Astrocyte (in vitro differentiated cells and primary cell): ENCODE measurements around the gene CFAP97. TPM values are rescaled to one million over a fixed set of nuclear protein-coding genes. Genes with fewer than 3 reads are reported as not detected.

Source experiments
- DNase-seq: peaks from one replicate; pipeline ENCODE4 v3.0.0-alpha.2; 2010; ENCODE audit warnings: low read depth
- FAIRE-seq: peaks from 2 replicates; lab custom pipeline; 2011; peaks lifted over from hg19 to GRCh38; lab: Jason Lieb, UNC
- H2AFZ ChIP-seq: 2 replicates; pipeline ENCODE4 v1.6.0; 2012; ENCODE audit warnings: low read depth, low read length, inconsistent platforms
- H3K27ac ChIP-seq: 2 replicates; pipeline ENCODE4 v1.5.1; 2011; ENCODE audit warnings: low read depth, low read length, inconsistent platforms
- H3K27me3 ChIP-seq: 2 replicates; pipeline ENCODE4 v1.6.0; 2011; ENCODE audit warnings: low read length, inconsistent platforms; ENCODE audit not compliant: insufficient read depth
- H3K36me3 ChIP-seq: 2 replicates; pipeline ENCODE4 v1.5.1; 2011; ENCODE audit warnings: low read length, inconsistent platforms; ENCODE audit not compliant: insufficient read depth
- H3K4me1 ChIP-seq: 2 replicates; pipeline ENCODE4 v1.5.1; 2011; ENCODE audit warnings: low read length, inconsistent platforms; ENCODE audit not compliant: insufficient read depth
- H3K4me2 ChIP-seq: 2 replicates; pipeline ENCODE4 v1.6.0; 2012; ENCODE audit warnings: low read length, inconsistent platforms
- H3K4me3 ChIP-seq: 2 replicates; pipeline ENCODE4 v1.5.1; 2011; ENCODE audit warnings: low read depth, mild to moderate bottlenecking, low read length, inconsistent platforms; ENCODE audit not compliant: insufficient read depth
- H3K79me2 ChIP-seq: 2 replicates; pipeline ENCODE4 v1.6.0; 2012; ENCODE audit warnings: mild to moderate bottlenecking, low read length, inconsistent platforms; ENCODE audit not compliant: insufficient read depth
- H3K9ac ChIP-seq: 2 replicates; pipeline ENCODE4 v1.6.0; 2012; ENCODE audit warnings: mild to moderate bottlenecking, low read length, inconsistent platforms
- H3K9me3 ChIP-seq: 2 replicates; pipeline ENCODE4 v1.5.1; 2012; ENCODE audit warnings: low read depth, mild to moderate bottlenecking, low read length, inconsistent platforms; ENCODE audit not compliant: insufficient read depth
- H4K20me1 ChIP-seq: 2 replicates; pipeline ENCODE4 v1.6.0; 2012; ENCODE audit warnings: low read length, inconsistent platforms; ENCODE audit not compliant: insufficient read depth
- H3K27ac Mint-ChIP-seq: one replicate; pipeline ENCODE4 v1.8.0; 2021; ENCODE audit warnings: mild to moderate bottlenecking, mixed read lengths; ENCODE audit not compliant: unreplicated experiment
- H3K27me3 Mint-ChIP-seq: one replicate; pipeline ENCODE4 v1.8.0; 2021; ENCODE audit warnings: low read depth, mixed read lengths; ENCODE audit not compliant: unreplicated experiment
- H3K36me3 Mint-ChIP-seq: one replicate; pipeline ENCODE4 v1.8.0; 2021; ENCODE audit warnings: low read depth, mixed read lengths; ENCODE audit not compliant: unreplicated experiment
- H3K4me1 Mint-ChIP-seq: one replicate; pipeline ENCODE4 v1.8.0; 2021; ENCODE audit warnings: low read depth, mixed read lengths; ENCODE audit not compliant: unreplicated experiment
- H3K4me3 Mint-ChIP-seq: one replicate; pipeline ENCODE4 v1.8.0; 2021; ENCODE audit warnings: mild to moderate bottlenecking, moderate library complexity, mixed read lengths; ENCODE audit not compliant: unreplicated experiment
- H3K9me3 Mint-ChIP-seq: one replicate; pipeline ENCODE4 v1.8.0; 2021; ENCODE audit warnings: mild to moderate bottlenecking, mixed read lengths; ENCODE audit not compliant: unreplicated experiment
- EZH2 ChIP-seq: IDR thresholded peaks from 2 replicates; pipeline ENCODE4 v1.6.1; 2012; ENCODE audit warnings: mild to moderate bottlenecking, low read length, inconsistent platforms; ENCODE audit not compliant: insufficient read depth
- total RNA-seq: library from RNA; stranded (reverse); gene quantifications from 2 replicates; pipeline ENCODE4 v1.2.1, GENCODE V29; 2021
- TF ChIP-seq, protein P1 (sequence below): IDR thresholded peaks from 2 replicates; pipeline ENCODE4 v1.5.1; 2011; ENCODE audit warnings: low read depth, mild to moderate bottlenecking, inconsistent platforms, low read length, moderate library complexity; ENCODE audit not compliant: insufficient read depth

The CFAP97 gene
- total RNA-seq, 1 donor from 2014 or later: 22.7 TPM

DNA sequence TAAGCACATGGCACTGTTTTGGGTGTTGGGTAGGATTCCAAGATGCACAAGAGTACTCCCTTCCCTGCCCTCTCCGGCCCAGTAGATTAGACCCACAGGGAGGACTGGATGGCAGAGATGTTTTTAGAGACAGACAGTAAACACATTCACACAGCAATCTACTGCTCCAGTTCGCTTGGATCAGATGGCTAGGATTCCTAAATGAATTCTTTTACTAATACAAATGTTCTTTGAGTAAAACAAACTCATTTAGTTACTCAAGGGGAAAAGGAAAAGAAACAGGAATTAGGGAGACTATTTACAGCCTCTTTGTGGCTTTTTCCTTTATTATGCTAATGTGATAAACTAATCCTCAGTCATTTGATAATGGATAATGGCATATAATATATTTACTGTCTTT lies 11.5 kb upstream of the CFAP97 start:
- no peak overlapping the region for H3K9ac ChIP-seq
- H3K27me3 ChIP-seq: no peaks in the 10 kb centered on the region
- H3K27ac ChIP-seq: no peak overlapping the region
- no peak overlapping the region for H3K4me2 ChIP-seq
- H3K27me3 Mint-ChIP-seq: no peaks in the 10 kb centered on the region
- DNase-seq (no peak), FAIRE-seq (no peak)
- H3K4me3 ChIP-seq: no peak overlapping the region
- peaks cover 21% of the 10 kb centered on the region for H3K4me1 ChIP-seq
- no peak overlapping the region for H3K27ac Mint-ChIP-seq
- TF ChIP-seq EZH2: no peak
- TF ChIP-seq, protein P1, sequence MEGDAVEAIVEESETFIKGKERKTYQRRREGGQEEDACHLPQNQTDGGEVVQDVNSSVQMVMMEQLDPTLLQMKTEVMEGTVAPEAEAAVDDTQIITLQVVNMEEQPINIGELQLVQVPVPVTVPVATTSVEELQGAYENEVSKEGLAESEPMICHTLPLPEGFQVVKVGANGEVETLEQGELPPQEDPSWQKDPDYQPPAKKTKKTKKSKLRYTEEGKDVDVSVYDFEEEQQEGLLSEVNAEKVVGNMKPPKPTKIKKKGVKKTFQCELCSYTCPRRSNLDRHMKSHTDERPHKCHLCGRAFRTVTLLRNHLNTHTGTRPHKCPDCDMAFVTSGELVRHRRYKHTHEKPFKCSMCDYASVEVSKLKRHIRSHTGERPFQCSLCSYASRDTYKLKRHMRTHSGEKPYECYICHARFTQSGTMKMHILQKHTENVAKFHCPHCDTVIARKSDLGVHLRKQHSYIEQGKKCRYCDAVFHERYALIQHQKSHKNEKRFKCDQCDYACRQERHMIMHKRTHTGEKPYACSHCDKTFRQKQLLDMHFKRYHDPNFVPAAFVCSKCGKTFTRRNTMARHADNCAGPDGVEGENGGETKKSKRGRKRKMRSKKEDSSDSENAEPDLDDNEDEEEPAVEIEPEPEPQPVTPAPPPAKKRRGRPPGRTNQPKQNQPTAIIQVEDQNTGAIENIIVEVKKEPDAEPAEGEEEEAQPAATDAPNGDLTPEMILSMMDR: no peak
- H2AFZ ChIP-seq: no peak overlapping the region
- peaks cover 92% of the 10 kb centered on the region for H3K79me2 ChIP-seq
- no peaks in the 10 kb centered on the region for H3K9me3 ChIP-seq
- no peaks in the 10 kb centered on the region for H3K36me3 ChIP-seq
- no peaks in the 10 kb centered on the region for H3K36me3 Mint-ChIP-seq
- H3K4me1 Mint-ChIP-seq: peaks cover 30% of the 10 kb centered on the region
- peaks cover 49% of the 10 kb centered on the region for H4K20me1 ChIP-seq
- no peak overlapping the region for H3K4me3 Mint-ChIP-seq
- H3K9me3 Mint-ChIP-seq: no peaks in the 10 kb centered on the region

DNA sequence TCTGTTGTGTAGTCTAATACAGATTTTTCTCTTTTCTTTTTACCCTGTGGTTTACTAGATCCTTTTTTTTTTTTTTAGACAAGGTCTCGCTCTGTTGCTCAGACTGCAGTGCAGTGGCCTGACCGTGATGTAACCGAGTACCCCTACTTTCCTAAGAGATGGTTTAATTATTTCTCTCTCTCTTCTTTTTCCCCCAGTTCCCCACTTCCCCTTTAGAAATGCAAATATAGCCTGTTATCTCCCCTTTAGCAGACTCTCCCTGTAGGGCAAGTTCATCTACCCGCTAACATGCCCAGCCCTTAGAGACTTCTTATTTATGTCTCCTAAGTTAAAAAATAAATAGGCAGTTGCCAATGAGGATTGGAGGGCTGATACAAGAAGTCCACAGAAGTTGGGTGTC lies 10.1 kb upstream of the CFAP97 start:
- Mint-ChIP-seq H3K27me3 (no peaks in the 10 kb centered on the region), H3K36me3 (no peaks in the 10 kb centered on the region), H3K27ac (no peak overlapping the region), H3K4me3 (no peak overlapping the region), H3K4me1 (peaks cover 25% of the 10 kb centered on the region), H3K9me3 (no peaks in the 10 kb centered on the region)
- H3K9me3 ChIP-seq: no peaks in the 10 kb centered on the region
- H3K79me2 ChIP-seq: peaks cover 86% of the 10 kb centered on the region
- H3K27ac ChIP-seq: no peak overlapping the region
- DNase-seq (no peak), FAIRE-seq (no peak)
- H3K9ac ChIP-seq: no peak overlapping the region
- H2AFZ ChIP-seq: no peak overlapping the region
- H3K4me3 ChIP-seq: no peak overlapping the region
- H3K4me2 ChIP-seq: no peak overlapping the region
- no peaks in the 10 kb centered on the region for H3K36me3 ChIP-seq
- peaks cover 16% of the 10 kb centered on the region for H3K4me1 ChIP-seq
- H3K27me3 ChIP-seq: no peaks in the 10 kb centered on the region
- peaks cover 39% of the 10 kb centered on the region for H4K20me1 ChIP-seq
- TF ChIP-seq, protein P1: no peak
- TF ChIP-seq EZH2: no peak

DNA sequence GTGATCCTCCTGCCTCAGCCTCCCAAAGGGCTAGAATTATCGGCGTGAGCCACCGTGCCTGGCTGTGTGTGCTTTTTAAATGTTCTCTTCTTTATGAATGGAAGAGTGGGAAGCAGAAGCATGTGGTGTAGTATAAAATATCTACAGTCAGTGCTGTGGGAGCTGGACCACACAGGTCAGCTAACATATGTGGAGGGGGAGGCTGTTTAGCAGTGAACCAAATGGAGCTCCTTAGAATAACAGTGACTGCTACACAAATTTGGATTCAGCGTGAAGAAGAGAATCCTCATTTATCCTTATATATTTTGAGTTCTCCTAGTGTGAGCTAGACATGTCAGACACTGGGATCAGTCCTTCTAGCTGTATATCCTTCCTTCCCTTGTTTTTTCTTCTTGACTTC lies 8.8 kb upstream of the CFAP97 start:
- peak overlapping the region; percentile 39 for H3K4me2 ChIP-seq
- no peaks in the 10 kb centered on the region for H3K9me3 ChIP-seq
- peak overlapping the region; percentile 9 for H3K9ac ChIP-seq
- Mint-ChIP-seq H3K27me3 (no peaks in the 10 kb centered on the region), H3K4me3 (peak overlapping the region; percentile 40), H3K4me1 (peaks cover 25% of the 10 kb centered on the region), H3K36me3 (no peaks in the 10 kb centered on the region), H3K27ac (no peak overlapping the region), H3K9me3 (no peaks in the 10 kb centered on the region)
- no peaks in the 10 kb centered on the region for H3K27me3 ChIP-seq
- H3K4me3 ChIP-seq: no peak overlapping the region
- TF ChIP-seq, protein P1: no peak
- TF ChIP-seq EZH2: no peak
- peaks cover 74% of the 10 kb centered on the region for H3K79me2 ChIP-seq
- FAIRE-seq: no peak
- H3K36me3 ChIP-seq: no peaks in the 10 kb centered on the region
- H3K4me1 ChIP-seq: peaks cover 18% of the 10 kb centered on the region
- peaks cover 29% of the 10 kb centered on the region for H4K20me1 ChIP-seq
- no peak overlapping the region for H2AFZ ChIP-seq
- peak; percentile 37 for DNase-seq
- H3K27ac ChIP-seq: no peak overlapping the region
